K562 (cell line): ENCODE results near the gene EEF1A2. TPM values are rescaled to one million over a fixed set of nuclear protein-coding genes. Genes with fewer than 3 reads are reported as not detected.

Source experiments
- ELK1 ChIP-seq: sonication (generic); formaldehyde crosslinking; IDR thresholded peaks from 2 replicates; pipeline ENCODE4 v1.8.1; 2022; ENCODE audit warnings: missing genetic modification reagents
- FIP1L1 ChIP-seq: fragments of 200-400 bp; formaldehyde crosslinking; IDR thresholded peaks from 2 replicates; pipeline ENCODE4 v1.6.1; 2018; ENCODE audit warnings: mild to moderate bottlenecking, low read depth, low read length; ENCODE audit not compliant: poor library complexity, severe bottlenecking
- FOXO4 ChIP-seq: fragments of 450-650 bp; formaldehyde crosslinking; IDR thresholded peaks from 2 replicates; pipeline ENCODE4 v1.4.0; 2020; ENCODE audit warnings: mild to moderate bottlenecking, moderate library complexity
- HSF4 ChIP-seq: fragments of 250-450 bp; sonication (Bioruptor Pico); IDR thresholded peaks from 2 replicates; pipeline ENCODE4 v2.1.2; 2022; ENCODE audit warnings: mild to moderate bottlenecking, moderate library complexity, borderline replicate concordance
- MED1 ChIP-seq: sonication (generic); formaldehyde crosslinking; IDR thresholded peaks from 2 replicates; pipeline ENCODE4 v1.8.1; 2023; ENCODE audit warnings: missing genetic modification reagents, borderline replicate concordance
- NR2C1 ChIP-seq, 2 experiments: fragments of 450-650 bp; IDR thresholded peaks; 2 replicates each; pipeline ENCODE4 v1.6.1; 2017; ENCODE audit warnings: mild to moderate bottlenecking in 2 of 2, antibody characterized with exemption in 1 of 2, inconsistent platforms in 1 of 2, missing compliant biosample characterization in 1 of 2, missing genetic modification characterization in 1 of 2
- RERE ChIP-seq: sonication (generic); formaldehyde crosslinking; IDR thresholded peaks from 2 replicates; pipeline ENCODE4 v1.8.0; 2023; ENCODE audit warnings: missing genetic modification reagents, mild to moderate bottlenecking, borderline replicate concordance
- SP2 ChIP-seq: IDR thresholded peaks from 2 replicates; pipeline ENCODE4 v1.6.1; 2011; ENCODE audit warnings: mild to moderate bottlenecking, low read depth, low read length, moderate library complexity; ENCODE audit not compliant: poor library complexity, severe bottlenecking; ENCODE audit errors: extremely low read depth
- TFAP4 ChIP-seq: sonication (generic); formaldehyde crosslinking; IDR thresholded peaks from 2 replicates; pipeline ENCODE4 v1.8.0; 2022; ENCODE audit warnings: missing genetic modification reagents, mild to moderate bottlenecking, moderate library complexity, borderline replicate concordance
- ZNF740 ChIP-seq, 3 experiments: fragments of 200-800 bp in 1 of 3; sonication (Bioruptor generic) in 1 of 3; sonication (generic) in 1 of 3; formaldehyde crosslinking in 1 of 3; IDR thresholded peaks; 2 replicates each; pipeline versions ENCODE4 v1.6.1 to v1.8.0; 2016 to 2022; ENCODE audit warnings: mild to moderate bottlenecking in 2 of 3, missing compliant biosample characterization in 2 of 3, missing genetic modification characterization in 2 of 3, missing genetic modification reagents in 1 of 3
- polyA plus RNA-seq, 8 experiments: library from polyadenylated mRNA; depleted of rRNA in 4 of 8; stranded (reverse) in 5 of 8; unstranded in 3 of 8; fragments of >200 nt; fragmentation: Nextera tagmentation in 2 of 8; fragmentation: Illumina TruSeq in 1 of 8; extraction: Ambion mirVana in 2 of 8; extraction: Trizol in 1 of 8; gene quantifications; 2 replicates each; pipeline versions ENCODE4 v1.2.1 to v1.2.3, GENCODE V29; 2011 to 2014; ENCODE audit warnings: inconsistent platforms in 1 of 8, missing spikeins in 1 of 8
- total RNA-seq, 7 experiments: library from RNA; depleted of rRNA in 6 of 7; stranded (reverse); fragments of >200 nt in 6 of 7; fragmentation: Illumina TruSeq in 2 of 7; extraction: Trizol in 2 of 7; gene quantifications; 2 replicates each; pipeline versions ENCODE4 v1.2.1 to v1.2.3, GENCODE V29; 2011 to 2021; ENCODE audit warnings: low replicate concordance in 1 of 7

The EEF1A2 gene
- total and polyA plus RNA-seq, 9 of the 15 experiments (the other 6 are each of a cell fraction or from before 2014, with no cell fraction given): 0.04 to 29.6 (median 11.5) TPM

- TF ChIP-seq RERE (CRISPR knock-in tag) (no peak), FOXO4 (no peak), FIP1L1 (no peak), HSF4 (CRISPR knock-in tag) (no peak), TFAP4 (peak; percentile 58; the same call in 1 of the 2 replicates), ELK1 (CRISPR knock-in tag) (no peak), SP2 (no peak), NR2C1 (IDR thresholded peaks at IDR 0.05) (no peak), NR2C1 (tag; IDR thresholded peaks at IDR 0.05) (no peak), ZNF740 (CRISPR knock-in tag; IDR thresholded peaks at IDR 0.05) (peak; percentile 54; the same call in 1 of the 2 replicates), ZNF740 (tag; IDR thresholded peaks at IDR 0.05) (no peak), MED1 (CRISPR knock-in tag) (no peak)
These were observed 37.6 kb downstream of the EEF1A2 start (continued) for GRCh38 chr20:63461104-63461763.
